Lower leg skin (tissue), 4 donors: ENCODE measurements around the gene RHBG. TPM values are rescaled to one million over a fixed set of nuclear protein-coding genes. Genes with fewer than 3 reads are reported as not detected.

Source experiments
- DNase-seq, 2 donors: peaks; one replicate each; pipeline ENCODE4 v3.0.0-alpha.2; 2019; ENCODE audit warnings: low spot score in 2 of 2
- H3K4me3 ChIP-seq: fragments of 200-600 bp; sonication (generic); 2 replicates; pipeline ENCODE4 v1.5.1; 2017; ENCODE audit warnings: mild to moderate bottlenecking, low read depth; ENCODE audit not compliant: poor library complexity, severe bottlenecking
- POLR2A ChIP-seq, 2 donors: fragments of 450-650 bp; IDR thresholded peaks; one replicate each; pipeline ENCODE4 v1.6.1; 2016 to 2017; ENCODE audit warnings: antibody characterized with exemption in 2 of 2, mild to moderate bottlenecking in 1 of 2, moderate library complexity in 1 of 2
- WGBS, 2 donors: methylation state at CpG; one replicate each; pipeline ENCODE4 v1.1.5; 2018; 5-methylcytosine and 5-hydroxymethylcytosine counted together
- intact Hi-C: fragments of 100-400 bp; cut with DNase I; formaldehyde crosslinking; loops from one replicate; pipeline ENCODE4 v1.15.0; 2023; ENCODE audit warnings: low total_unique reads
- total RNA-seq, 4 donors: library from RNA; depleted of rRNA; stranded (reverse); fragments of >200 nt; gene quantifications; one replicate each; pipeline ENCODE4 v1.1.0, GENCODE V29; 2016
- TF ChIP-seq, protein P1 (sequence below), 3 donors: fragments of 450-650 bp; IDR thresholded peaks; one replicate each; pipeline ENCODE4 v1.5.1; 2016; ENCODE audit warnings: antibody characterized with exemption in 3 of 3, mild to moderate bottlenecking in 3 of 3, moderate library complexity in 2 of 3

The RHBG gene
- total RNA-seq, 4 donors from 2014 or later, result 3.5 to 14.2 (median 9.3) TPM

DNA sequence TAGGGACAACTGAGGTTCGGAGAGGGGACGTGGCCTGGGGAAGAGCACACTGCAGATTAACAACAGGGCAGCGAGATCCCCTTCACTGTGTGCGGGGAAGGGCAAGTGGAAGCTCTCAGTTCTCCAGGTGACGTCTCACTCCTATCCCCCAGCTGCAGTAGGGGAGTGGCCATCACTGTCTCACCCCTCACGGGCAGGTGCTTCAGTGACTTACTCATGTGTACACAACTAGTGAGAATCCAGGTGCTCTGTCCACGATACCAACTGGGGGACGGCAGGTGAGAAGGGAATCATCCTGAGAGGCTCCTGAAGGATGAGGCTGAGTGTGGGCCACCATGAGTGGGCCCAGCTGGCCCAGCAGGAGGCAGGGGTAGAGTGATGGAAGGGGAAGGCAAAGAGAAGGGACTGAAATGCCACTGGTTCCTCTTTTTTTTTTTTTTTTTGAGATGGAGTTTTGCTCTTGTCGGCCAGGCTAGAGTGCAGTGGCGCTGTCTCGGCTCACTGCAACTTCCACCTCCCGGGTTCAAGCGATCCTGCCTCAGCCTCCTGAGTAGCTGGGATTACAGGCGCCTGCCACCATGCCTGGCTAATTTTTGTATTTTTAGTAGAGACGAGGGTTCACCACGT, 25.9 kb downstream of the RHBG start:
- no peak for DNase-seq
- 77 to 86% methylated on average over 16 of the region's 16 CpGs for WGBS, 2 donors
- intact Hi-C loops, result no loop called here
- H3K4me3 ChIP-seq, result no peak overlapping the region
- TF ChIP-seq, protein P1, sequence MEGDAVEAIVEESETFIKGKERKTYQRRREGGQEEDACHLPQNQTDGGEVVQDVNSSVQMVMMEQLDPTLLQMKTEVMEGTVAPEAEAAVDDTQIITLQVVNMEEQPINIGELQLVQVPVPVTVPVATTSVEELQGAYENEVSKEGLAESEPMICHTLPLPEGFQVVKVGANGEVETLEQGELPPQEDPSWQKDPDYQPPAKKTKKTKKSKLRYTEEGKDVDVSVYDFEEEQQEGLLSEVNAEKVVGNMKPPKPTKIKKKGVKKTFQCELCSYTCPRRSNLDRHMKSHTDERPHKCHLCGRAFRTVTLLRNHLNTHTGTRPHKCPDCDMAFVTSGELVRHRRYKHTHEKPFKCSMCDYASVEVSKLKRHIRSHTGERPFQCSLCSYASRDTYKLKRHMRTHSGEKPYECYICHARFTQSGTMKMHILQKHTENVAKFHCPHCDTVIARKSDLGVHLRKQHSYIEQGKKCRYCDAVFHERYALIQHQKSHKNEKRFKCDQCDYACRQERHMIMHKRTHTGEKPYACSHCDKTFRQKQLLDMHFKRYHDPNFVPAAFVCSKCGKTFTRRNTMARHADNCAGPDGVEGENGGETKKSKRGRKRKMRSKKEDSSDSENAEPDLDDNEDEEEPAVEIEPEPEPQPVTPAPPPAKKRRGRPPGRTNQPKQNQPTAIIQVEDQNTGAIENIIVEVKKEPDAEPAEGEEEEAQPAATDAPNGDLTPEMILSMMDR (IDR thresholded peaks at IDR 0.05), result no peak
- TF ChIP-seq POLR2A (IDR thresholded peaks at IDR 0.05), result no peak

DNA sequence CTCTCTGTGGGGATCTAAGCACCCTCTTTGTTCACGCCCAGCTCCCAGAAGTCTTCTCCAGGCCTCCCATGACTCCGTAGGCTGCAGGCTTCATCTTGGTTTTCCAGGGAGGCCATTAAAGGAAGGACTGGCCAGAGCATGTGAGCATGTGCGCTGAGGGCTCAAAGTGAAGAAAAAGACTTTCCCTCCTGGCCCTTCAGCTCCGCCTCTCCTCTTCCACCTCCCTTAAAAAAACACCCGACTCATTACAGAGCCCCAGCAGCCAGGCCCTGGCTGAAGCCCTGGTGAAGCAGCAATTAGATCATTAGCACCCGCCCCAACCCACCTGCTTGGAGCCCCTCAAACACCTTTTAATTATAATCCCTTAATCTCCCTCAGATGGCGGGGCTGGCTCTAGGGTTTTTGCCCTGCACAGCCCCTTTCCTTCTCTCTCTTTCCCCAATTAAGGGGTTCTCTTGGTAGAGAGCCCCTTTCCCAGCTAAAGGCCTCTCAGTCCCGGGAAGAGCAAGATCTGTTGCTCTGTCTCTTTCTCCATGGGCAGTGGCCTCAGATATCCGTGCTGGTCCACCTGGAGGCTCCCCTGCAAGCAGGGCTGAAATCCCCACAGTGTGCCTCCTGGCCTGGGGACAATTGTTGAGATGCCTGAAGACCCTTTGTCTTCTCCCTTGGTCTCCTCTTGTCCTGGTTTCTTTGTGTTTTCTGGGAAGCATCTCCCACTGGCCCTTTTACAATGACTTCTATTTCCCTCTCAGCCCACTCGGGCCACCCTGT, 30.5 kb downstream of the RHBG start:
- intact Hi-C loops, result loop anchor here (2.0 kb wide), 1 partner anchor 51 kb away; no protein-coding TSS in a partner anchor
- TF ChIP-seq POLR2A (IDR thresholded peaks at IDR 0.05), result no peak
- TF ChIP-seq, protein P1 (IDR thresholded peaks at IDR 0.05), result no peak
- 83 to 86% methylated on average over 10 of the region's 10 CpGs for WGBS, 2 donors

DNA sequence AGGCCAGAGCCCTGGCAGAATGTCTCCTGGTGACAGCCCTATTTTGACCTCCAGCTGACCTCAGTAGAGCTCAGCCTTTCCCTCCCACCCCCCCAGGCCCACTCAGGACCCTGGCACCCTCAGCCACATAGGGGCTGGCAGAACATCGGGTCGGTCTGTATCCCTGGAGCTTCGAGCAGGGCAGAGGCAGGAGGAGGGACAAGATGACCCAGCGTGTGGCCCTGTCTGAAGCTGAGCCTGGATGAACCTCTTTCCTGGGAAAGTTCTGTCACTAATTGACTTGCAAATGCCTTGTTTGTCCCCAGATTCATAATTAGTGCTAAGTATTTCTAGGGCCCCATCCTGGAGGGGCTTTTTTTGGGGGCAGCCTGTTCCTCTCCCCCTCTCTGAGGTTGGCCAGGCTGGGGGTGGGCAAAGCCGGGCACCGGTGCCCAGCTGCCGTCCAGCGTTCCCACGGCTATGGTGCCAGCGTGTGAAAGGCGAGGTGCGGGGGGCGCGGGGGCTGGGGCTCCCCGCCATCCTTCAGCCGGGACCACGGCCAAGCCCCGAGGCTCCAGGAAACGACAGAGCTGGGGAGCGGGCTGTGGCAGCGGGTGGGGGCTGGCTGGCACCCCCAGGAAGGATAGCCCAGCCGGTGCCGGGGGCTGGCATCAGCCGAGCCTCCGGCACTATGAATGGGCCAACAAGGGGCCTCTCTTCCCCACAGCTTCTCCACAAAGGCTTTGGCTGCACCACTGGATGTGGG, 31.4 kb downstream of the RHBG start:
- no peak for TF ChIP-seq POLR2A (IDR thresholded peaks at IDR 0.05)
- TF ChIP-seq, protein P1 (IDR thresholded peaks at IDR 0.05), result no peak
- no peak for DNase-seq
- no peak overlapping the region for H3K4me3 ChIP-seq
- intact Hi-C loops, result no loop called here
- WGBS, 2 donors, result 58 to 66% methylated on average over 17 to 25 of the region's 25 CpGs

More for the DNA sequence above, 30.5 kb downstream of the RHBG start:
- no peak overlapping the region for H3K4me3 ChIP-seq
- no peak for DNase-seq

DNA sequence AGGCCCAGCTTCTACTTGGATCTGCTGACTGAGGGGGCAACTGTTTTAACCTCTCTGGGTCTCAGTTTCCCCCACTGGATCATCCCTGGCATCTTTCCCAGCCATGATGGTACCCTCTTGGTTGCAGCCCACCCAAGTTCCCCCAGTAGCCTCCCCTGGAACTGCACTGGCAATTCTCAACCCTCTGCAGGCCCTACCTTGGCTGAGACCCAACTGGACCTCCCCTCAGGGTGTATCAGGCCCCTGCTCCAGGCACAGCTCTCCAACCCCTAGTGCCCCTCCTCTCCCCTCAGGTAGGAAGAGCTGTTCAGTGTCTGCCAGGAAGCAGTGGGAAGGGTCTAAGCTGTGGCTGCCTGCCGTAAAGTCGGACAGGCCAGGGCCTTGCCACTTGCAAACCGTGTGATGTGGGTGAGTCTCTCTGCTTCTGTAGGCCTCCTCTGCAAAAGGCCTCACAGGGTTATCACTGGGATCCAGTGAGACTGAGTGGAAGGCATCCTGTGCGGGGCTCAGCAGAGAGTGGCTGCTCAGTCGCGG, 32.1 kb downstream of the RHBG start:
- H3K4me3 ChIP-seq, result no peak overlapping the region
- TF ChIP-seq, protein P1 (IDR thresholded peaks at IDR 0.05), result no peak
- TF ChIP-seq POLR2A (IDR thresholded peaks at IDR 0.05), result no peak
- 64 to 80% methylated on average over 6 of the region's 6 CpGs for WGBS, 2 donors
- intact Hi-C loops, result no loop called here
- DNase-seq, result no peak

DNA sequence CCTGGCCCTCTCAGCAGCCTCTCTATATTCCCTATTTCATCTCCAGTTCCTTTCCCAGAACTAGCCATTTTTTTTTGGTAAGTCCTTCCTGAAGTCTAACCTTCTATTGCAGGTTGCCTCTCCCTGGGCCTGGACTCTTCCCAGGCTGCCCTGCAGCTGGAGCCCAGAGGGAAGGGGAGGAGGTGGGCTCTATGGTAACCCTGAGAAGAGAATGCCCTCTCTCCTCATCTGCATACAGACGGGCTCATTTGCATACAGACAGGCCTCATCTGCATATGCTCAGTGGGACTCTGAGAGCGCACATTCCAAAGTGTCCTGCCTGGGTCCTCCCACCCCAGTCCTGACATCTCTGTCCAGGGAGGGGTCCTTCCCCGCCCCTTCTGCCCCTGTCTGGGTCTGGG, 32.7 kb downstream of the RHBG start:
- WGBS, 2 donors, result 42 to 54% methylated on average over 3 of the region's 3 CpGs
- intact Hi-C loops, result no loop called here
- no peak for DNase-seq
- no peak overlapping the region for H3K4me3 ChIP-seq
- TF ChIP-seq, protein P1 (IDR thresholded peaks at IDR 0.05), result no peak
- TF ChIP-seq POLR2A (IDR thresholded peaks at IDR 0.05), result no peak
